Body of pancreas (tissue), 4 donors: ENCODE measurements around the gene MIGA2. TPM values are rescaled to one million over a fixed set of nuclear protein-coding genes. Genes with fewer than 3 reads are reported as not detected.

Experiments used
- ATAC-seq: fragments of 150-250 bp; one replicate; pipeline ENCODE4 v1.9.1; 2016
- DNase-seq, 4 donors: peaks; one replicate each; pipeline ENCODE4 v3.0.0-alpha.2; 2019
- H3K27ac ChIP-seq, 4 donors: fragments of 200-600 bp; sonication (generic); 1 replicate in 3 of 4; 2 replicates in 1 of 4; pipeline versions ENCODE4 v1.5.1 to v1.6.1; 2016 to 2019; ENCODE audit warnings: mild to moderate bottlenecking in 1 of 4, mixed read lengths in 1 of 4, moderate library complexity in 1 of 4
- H3K27me3 ChIP-seq, 2 donors: fragments of 200-600 bp; sonication (generic); one replicate each; pipeline ENCODE4 v1.6.0; 2016; ENCODE audit warnings: mild to moderate bottlenecking in 1 of 2
- H3K36me3 ChIP-seq, 2 donors: fragments of 200-600 bp; sonication (generic); replicated peaks in 1 of 2; 2 replicates each; pipeline ENCODE4 v1.5.1; 2016; ENCODE audit warnings: low read depth in 2 of 2; ENCODE audit not compliant: insufficient read depth in 1 of 2
- H3K4me1 ChIP-seq: fragments of 200-600 bp; sonication (generic); one replicate; pipeline ENCODE4 v1.6.0; 2016
- H3K4me3 ChIP-seq, 2 donors: fragments of 200-600 bp; sonication (generic); 1 replicate in 1 of 2; 2 replicates in 1 of 2; pipeline ENCODE4 v1.5.1; 2016 to 2019
- H3K9me3 ChIP-seq, 3 donors: fragments of 200-600 bp; sonication (generic); 1 replicate in 2 of 3; 2 replicates in 1 of 3; pipeline ENCODE4 v1.5.1; 2016
- POLR2A ChIP-seq, 3 donors: fragments of 450-650 bp; IDR thresholded peaks; one replicate each; pipeline ENCODE4 v1.6.1; 2016; ENCODE audit warnings: antibody characterized with exemption in 3 of 3, mild to moderate bottlenecking in 2 of 3
- WGBS, 2 donors: methylation state at CpG; one replicate each; pipeline ENCODE4 v1.1.5; 2017; 5-methylcytosine and 5-hydroxymethylcytosine counted together
- intact Hi-C: fragments of 100-400 bp; cut with DNase I; formaldehyde crosslinking; loops from one replicate; pipeline ENCODE4 v1.15.1; 2023
- total RNA-seq, 2 donors: library from RNA; depleted of rRNA; stranded (reverse); fragments of >200 nt; gene quantifications; one replicate each; pipeline ENCODE4 v1.1.0, GENCODE V29; 2016
- TF ChIP-seq, protein P1 (sequence below), 7 experiments: fragments of 450-650 bp in 4 of 7; fragments of 200-600 bp in 3 of 7; sonication (generic) in 3 of 7; IDR thresholded peaks; one replicate each; pipeline ENCODE4 v1.5.1; 2016 to 2019; ENCODE audit warnings: antibody characterized with exemption in 7 of 7

Gene MIGA2
- total RNA-seq, 2 donors from 2014 or later: 11.9 to 36.6 TPM

DNA sequence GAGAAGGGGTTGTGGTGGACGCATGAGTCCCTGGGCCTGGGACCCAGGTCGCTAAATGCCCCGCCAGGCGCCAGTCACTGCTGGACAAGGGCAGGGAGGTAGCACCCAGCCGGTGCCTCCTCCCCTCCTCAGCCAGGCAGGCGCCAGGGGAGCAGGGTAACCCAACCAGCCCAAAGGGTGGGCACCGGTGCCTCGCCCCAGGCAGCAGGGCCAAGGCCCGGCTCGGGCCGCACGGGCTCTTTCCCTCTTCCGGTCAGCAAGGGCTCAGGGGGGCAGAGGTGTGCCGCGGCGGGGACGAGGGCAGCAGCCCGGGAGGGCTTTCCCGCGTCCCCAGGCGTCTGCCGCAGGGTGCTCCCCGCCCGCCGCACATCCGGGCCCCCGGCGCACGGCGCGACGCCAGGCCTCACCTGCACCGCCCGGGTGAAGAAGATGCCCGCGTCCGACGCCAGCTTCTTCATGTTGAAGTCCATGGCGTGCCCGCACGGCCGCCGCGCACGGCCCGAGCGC is 8.7 kb upstream of the MIGA2 start:
- DNase-seq (peak; percentile 75 to 80 (median 78)), ATAC-seq (peak; percentile 56)
- Histone ChIP-seq H3K27me3 (no peaks in the 10 kb centered on the region), H3K9me3 (no peaks in the 10 kb centered on the region), H3K4me3 (peak overlapping the region; percentile 21), H3K36me3 (no peaks in the 10 kb centered on the region), H3K4me1 (peaks cover 32% of the 10 kb centered on the region), H3K27ac (peak overlapping the region; percentile 65 to 89 (median 78))
- TF ChIP-seq POLR2A (IDR thresholded peaks at IDR 0.05): no peak
- TF ChIP-seq, protein P1, sequence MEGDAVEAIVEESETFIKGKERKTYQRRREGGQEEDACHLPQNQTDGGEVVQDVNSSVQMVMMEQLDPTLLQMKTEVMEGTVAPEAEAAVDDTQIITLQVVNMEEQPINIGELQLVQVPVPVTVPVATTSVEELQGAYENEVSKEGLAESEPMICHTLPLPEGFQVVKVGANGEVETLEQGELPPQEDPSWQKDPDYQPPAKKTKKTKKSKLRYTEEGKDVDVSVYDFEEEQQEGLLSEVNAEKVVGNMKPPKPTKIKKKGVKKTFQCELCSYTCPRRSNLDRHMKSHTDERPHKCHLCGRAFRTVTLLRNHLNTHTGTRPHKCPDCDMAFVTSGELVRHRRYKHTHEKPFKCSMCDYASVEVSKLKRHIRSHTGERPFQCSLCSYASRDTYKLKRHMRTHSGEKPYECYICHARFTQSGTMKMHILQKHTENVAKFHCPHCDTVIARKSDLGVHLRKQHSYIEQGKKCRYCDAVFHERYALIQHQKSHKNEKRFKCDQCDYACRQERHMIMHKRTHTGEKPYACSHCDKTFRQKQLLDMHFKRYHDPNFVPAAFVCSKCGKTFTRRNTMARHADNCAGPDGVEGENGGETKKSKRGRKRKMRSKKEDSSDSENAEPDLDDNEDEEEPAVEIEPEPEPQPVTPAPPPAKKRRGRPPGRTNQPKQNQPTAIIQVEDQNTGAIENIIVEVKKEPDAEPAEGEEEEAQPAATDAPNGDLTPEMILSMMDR (IDR thresholded peaks at IDR 0.05): peak in 1 of 7 experiments; percentile 3
- WGBS, 2 donors: 1% methylated on average over 33 of the region's 47 CpGs; no CpG with 5 or more reads in 1 of the 2 donors
- intact Hi-C loops: no loop called here

DNA sequence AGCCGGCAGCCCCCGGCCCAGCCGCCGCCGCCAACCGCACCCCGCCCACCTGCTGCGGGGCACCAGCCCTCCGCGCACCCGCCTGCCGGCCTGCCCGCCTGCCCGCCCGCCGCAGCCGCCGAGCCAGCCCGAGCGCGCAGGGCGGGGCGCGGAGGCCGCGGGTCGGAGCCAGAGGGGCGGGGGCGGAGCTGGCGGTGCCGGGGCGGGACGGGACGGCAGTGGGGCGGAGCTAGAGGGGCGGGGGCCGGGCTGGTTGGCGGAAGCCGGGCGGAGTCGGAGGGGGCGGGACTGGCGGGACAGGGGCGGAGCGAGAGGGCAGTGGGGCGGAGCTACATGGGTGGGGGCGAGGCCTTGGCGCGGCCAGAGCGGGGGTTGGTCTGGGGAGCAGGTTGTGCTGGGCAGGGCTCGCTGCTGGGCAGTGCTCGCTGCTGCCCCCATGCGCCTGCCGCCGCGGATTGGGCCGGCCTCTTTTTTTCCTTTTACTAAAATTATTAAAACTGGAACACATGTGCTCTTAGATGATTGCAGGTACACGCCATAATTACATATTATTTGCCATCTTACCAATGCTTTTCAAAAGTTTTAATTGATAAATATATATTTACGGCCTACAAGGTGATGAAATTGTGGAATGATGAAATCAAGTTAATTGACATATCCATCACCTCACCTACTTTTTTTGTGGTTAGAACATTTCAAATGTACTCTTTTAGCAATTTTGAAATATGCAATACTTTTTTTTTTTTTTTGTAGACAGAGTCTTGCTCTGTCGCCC is 8.0 kb upstream of the MIGA2 start, which contains the start of gene SH3GLB2:
SH3GLB2 (minus strand) TSS at position 140 of the 775 bp plus-strand sequence. CDS start 177 bp downstream, outside the sequence.
- peak; percentile 93 for ATAC-seq
- no peaks in the 10 kb centered on the region for H3K9me3 ChIP-seq
- no peaks in the 10 kb centered on the region for H3K27me3 ChIP-seq
- intact Hi-C loops: no loop called here
- WGBS, 2 donors: 3% methylated on average over 8 to 29 of the region's 60 CpGs
- no peaks in the 10 kb centered on the region for H3K36me3 ChIP-seq
- TF ChIP-seq, protein P1 (IDR thresholded peaks at IDR 0.05): peak; percentile 88 to 95 (median 91)
- no peak for TF ChIP-seq POLR2A (IDR thresholded peaks at IDR 0.05)
- H3K4me3 ChIP-seq: peak within 1 kb of the TSS; percentile 21
- peaks cover 26% of the 10 kb centered on the region for H3K4me1 ChIP-seq
- peak within 1 kb of the TSS; percentile 65 to 89 (median 78) for H3K27ac ChIP-seq
- peak; percentile 93 to 97 (median 95) for DNase-seq

DNA sequence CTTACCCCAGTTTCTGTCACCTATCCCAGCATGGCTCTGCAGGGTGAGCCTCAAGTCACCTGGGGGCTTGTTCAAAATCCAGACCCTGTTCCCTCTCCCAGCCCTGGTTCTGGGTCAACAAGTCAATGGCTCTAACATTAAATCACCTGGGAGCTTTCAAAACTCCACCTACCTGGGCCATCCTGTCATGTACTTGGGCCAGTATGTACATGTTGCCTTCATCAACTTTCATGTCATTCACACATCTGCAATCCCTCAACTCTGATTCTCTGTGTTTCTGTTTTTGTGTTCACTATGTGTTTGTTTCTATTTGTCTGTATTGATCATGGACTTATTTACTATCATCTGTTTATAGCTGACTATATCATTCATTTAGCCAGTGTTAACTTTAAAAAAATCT is 6.2 kb upstream of the MIGA2 start:
- Histone ChIP-seq H3K4me3 (no peak overlapping the region), H3K27me3 (no peaks in the 10 kb centered on the region), H3K36me3 (no peaks in the 10 kb centered on the region), H3K4me1 (peaks cover 20% of the 10 kb centered on the region), H3K27ac (no peak overlapping the region), H3K9me3 (no peaks in the 10 kb centered on the region)
- ATAC-seq (no peak), DNase-seq (no peak)
- intact Hi-C loops: no loop called here
- no peak for TF ChIP-seq POLR2A (IDR thresholded peaks at IDR 0.05)
- TF ChIP-seq, protein P1 (IDR thresholded peaks at IDR 0.05): no peak

DNA sequence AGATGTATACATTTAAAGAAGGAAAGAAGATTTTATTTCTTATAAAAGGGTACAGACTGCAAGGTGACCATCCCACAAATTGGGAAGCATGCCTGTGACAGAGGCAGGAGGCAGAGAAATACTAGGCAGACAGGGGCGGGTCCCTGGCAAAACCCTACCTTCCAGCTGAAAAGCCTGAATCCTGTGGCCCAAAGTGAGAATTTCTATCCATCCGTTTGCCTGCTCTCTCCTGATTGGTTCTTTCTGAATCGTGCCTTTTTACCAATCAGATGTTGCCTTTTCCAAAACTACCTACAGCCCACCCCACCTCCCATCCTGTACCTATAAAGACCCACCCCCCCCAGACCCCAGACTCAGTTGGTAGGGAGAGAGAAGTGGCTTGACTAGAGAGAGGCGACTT is 4.9 kb upstream of the MIGA2 start:
- H3K36me3 ChIP-seq: no peaks in the 10 kb centered on the region
- H3K27me3 ChIP-seq: no peaks in the 10 kb centered on the region
- no peak for TF ChIP-seq POLR2A (IDR thresholded peaks at IDR 0.05)
- TF ChIP-seq, protein P1 (IDR thresholded peaks at IDR 0.05): no peak
- H3K4me1 ChIP-seq: peaks cover 17% of the 10 kb centered on the region
- DNase-seq (no peak), ATAC-seq (no peak)
- no peaks in the 10 kb centered on the region for H3K9me3 ChIP-seq
- H3K4me3 ChIP-seq: no peak overlapping the region
- intact Hi-C loops: no loop called here
- H3K27ac ChIP-seq: no peak overlapping the region
- 70 to 75% methylated on average over 4 of the region's 4 CpGs for WGBS, 2 donors
